Measurements from ENCODE around the gene RETREG3.
"Not testable (repeated sequence)": the region's sequence is repeated elsewhere in the genome, so short reads cannot be mapped to it uniquely, and the experiment has no call there.

The RETREG3 gene

DNA sequence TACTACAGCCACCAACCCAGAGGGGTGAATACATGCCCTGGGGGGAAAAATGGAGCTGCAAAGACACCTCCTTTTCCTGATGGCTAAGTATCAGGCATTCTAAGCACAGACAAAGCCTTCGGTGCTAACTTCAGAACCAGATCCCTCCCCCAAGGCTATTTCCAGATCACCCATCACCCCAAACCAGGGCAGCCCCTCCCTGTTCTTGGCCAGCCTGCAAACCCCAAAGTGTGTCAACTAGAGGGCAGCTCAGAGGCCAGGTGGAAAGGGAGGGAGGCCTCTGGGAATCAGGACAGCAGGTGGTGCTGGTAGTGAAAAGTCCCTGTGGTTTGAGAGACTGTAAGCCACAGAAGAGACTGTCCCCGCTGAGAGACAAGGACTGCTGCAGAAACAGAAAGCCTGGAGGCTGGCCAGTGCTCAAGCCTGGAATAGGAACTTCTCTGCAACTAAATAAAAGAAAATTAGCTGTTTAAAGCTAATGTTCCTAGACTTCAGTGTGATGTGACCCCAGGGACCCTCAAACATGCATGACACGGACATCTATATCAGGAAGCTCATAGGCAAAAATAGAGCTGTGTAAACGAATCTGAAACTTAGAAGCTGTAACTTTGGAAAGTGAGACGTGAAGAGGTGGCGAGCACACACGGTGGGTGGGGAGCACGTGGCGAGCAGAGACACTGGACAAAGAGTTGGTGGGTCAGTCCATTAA lies 9.4 kb upstream of the RETREG3 start:
- peak; percentile 89 for ATAC-seq (ENCODE audit: low read depth)
- Histone ChIP-seq H3K4me1 (ENCODE audit: insufficient read depth, poor library complexity, severe bottlenecking) (peaks cover 11% of the 10 kb centered on the region), H3K27ac (ENCODE audit: poor library complexity, severe bottlenecking) (peak overlapping the region; percentile 28), H3K4me3 (ENCODE audit: severe bottlenecking) (no peak overlapping the region), H3K9me3 (ENCODE audit: severe bottlenecking) (no peaks in the 10 kb centered on the region), H3K36me3 (ENCODE audit: low read depth) (peaks cover 15% of the 10 kb centered on the region), H3K27me3 (ENCODE audit: insufficient read depth, poor library complexity, severe bottlenecking) (no peaks in the 10 kb centered on the region)
- TF ChIP-seq, protein P1, sequence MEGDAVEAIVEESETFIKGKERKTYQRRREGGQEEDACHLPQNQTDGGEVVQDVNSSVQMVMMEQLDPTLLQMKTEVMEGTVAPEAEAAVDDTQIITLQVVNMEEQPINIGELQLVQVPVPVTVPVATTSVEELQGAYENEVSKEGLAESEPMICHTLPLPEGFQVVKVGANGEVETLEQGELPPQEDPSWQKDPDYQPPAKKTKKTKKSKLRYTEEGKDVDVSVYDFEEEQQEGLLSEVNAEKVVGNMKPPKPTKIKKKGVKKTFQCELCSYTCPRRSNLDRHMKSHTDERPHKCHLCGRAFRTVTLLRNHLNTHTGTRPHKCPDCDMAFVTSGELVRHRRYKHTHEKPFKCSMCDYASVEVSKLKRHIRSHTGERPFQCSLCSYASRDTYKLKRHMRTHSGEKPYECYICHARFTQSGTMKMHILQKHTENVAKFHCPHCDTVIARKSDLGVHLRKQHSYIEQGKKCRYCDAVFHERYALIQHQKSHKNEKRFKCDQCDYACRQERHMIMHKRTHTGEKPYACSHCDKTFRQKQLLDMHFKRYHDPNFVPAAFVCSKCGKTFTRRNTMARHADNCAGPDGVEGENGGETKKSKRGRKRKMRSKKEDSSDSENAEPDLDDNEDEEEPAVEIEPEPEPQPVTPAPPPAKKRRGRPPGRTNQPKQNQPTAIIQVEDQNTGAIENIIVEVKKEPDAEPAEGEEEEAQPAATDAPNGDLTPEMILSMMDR (IDR thresholded peaks at IDR 0.05; ENCODE audit: poor library complexity, severe bottlenecking): peak; percentile 68
- no peak for DNase-seq (ENCODE audit: low spot score)

DNA sequence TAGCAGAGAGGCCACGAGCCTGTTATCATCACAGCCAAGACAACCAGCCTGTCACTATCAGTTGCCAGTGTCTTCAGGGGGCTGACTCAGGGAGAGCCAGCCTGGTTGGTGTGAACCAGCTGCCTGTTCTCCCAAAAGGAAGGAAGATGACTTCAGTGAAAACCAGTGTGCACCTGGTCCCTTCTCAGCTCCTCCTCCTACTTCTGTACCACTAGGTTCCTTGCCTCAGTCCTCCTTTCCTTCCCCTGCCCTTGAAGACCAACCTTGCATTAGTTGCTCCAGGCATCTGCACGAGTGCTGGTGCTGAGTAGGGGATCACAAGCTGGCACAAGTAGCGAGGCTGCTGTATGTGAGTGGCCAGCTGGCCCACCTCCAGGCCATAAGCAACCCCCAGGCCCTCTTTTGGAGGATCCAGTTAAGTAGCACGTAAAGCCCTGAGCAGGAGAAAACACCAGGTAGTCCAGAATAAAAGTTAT lies 8.8 kb upstream of the RETREG3 start:
- peak overlapping the region; percentile 28 for H3K27ac ChIP-seq (ENCODE audit: poor library complexity, severe bottlenecking)
- ATAC-seq (ENCODE audit: low read depth) (peak; percentile 26), DNase-seq (ENCODE audit: low spot score) (no peak)
- peaks cover 7% of the 10 kb centered on the region for H3K4me1 ChIP-seq (ENCODE audit: insufficient read depth, poor library complexity, severe bottlenecking)
- TF ChIP-seq, protein P1 (IDR thresholded peaks at IDR 0.05; ENCODE audit: poor library complexity, severe bottlenecking): no peak
- no peak overlapping the region for H3K4me3 ChIP-seq (ENCODE audit: severe bottlenecking)
- H3K27me3 ChIP-seq (ENCODE audit: insufficient read depth, poor library complexity, severe bottlenecking): no peaks in the 10 kb centered on the region
- peaks cover 21% of the 10 kb centered on the region for H3K36me3 ChIP-seq (ENCODE audit: low read depth)
- no peaks in the 10 kb centered on the region for H3K9me3 ChIP-seq (ENCODE audit: severe bottlenecking)

- ATAC-seq (ENCODE audit: low read depth) (no peak), DNase-seq (ENCODE audit: low spot score) (no peak)
- no peaks in the 10 kb centered on the region for H3K9me3 ChIP-seq (ENCODE audit: severe bottlenecking)
- peaks cover 6% of the 10 kb centered on the region for H3K4me1 ChIP-seq (ENCODE audit: insufficient read depth, poor library complexity, severe bottlenecking)
- TF ChIP-seq, protein P1 (IDR thresholded peaks at IDR 0.05; ENCODE audit: poor library complexity, severe bottlenecking): no peak
- no peak overlapping the region for H3K27ac ChIP-seq (ENCODE audit: poor library complexity, severe bottlenecking)
- no peaks in the 10 kb centered on the region for H3K27me3 ChIP-seq (ENCODE audit: insufficient read depth, poor library complexity, severe bottlenecking)
- no peak overlapping the region for H3K4me3 ChIP-seq (ENCODE audit: severe bottlenecking)
- H3K36me3 ChIP-seq (ENCODE audit: low read depth): peaks cover 47% of the 10 kb centered on the region
Measured at GRCh38 chr17:42613699-42614295, 4.6 kb upstream of the RETREG3 start.

DNA sequence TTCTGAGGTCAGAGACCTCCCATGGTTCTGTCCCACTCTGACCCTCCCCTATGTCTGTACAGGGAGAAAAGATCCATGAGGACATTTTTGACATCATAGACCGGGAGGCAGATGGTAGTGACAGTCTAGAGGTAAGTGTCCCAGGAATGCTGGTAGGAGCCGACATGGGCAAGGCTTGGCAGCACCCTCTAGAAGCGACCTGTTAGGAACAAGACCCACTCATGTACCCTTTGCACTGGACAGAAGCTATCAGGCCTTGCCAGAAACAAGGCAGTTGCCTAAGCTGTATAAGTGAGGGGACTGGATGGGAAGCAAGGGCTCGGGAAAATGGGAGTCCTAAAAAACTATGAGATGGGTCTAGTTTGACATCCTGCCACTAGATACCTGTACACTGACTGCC lies 2.8 kb upstream of the RETREG3 start:
- ATAC-seq (ENCODE audit: low read depth) (no peak), DNase-seq (ENCODE audit: low spot score) (no peak)
- Histone ChIP-seq H3K4me1 (ENCODE audit: insufficient read depth, poor library complexity, severe bottlenecking) (peaks cover 3% of the 10 kb centered on the region), H3K27ac (ENCODE audit: poor library complexity, severe bottlenecking) (no peak overlapping the region), H3K4me3 (ENCODE audit: severe bottlenecking) (no peak overlapping the region), H3K36me3 (ENCODE audit: low read depth) (peaks cover 47% of the 10 kb centered on the region), H3K9me3 (ENCODE audit: severe bottlenecking) (no peaks in the 10 kb centered on the region), H3K27me3 (ENCODE audit: insufficient read depth, poor library complexity, severe bottlenecking) (no peaks in the 10 kb centered on the region)
- TF ChIP-seq, protein P1 (IDR thresholded peaks at IDR 0.05; ENCODE audit: poor library complexity, severe bottlenecking): no peak

GRCh38 chr17:42609814-42610801 lies 934 bp upstream of the RETREG3 start:
- H3K9me3 ChIP-seq (ENCODE audit: severe bottlenecking); DNase-seq (ENCODE audit: low spot score); H3K4me1 ChIP-seq (ENCODE audit: insufficient read depth, poor library complexity, severe bottlenecking); H3K27me3 ChIP-seq (ENCODE audit: insufficient read depth, poor library complexity, severe bottlenecking): not testable (repeated sequence)
- H3K36me3 ChIP-seq (ENCODE audit: low read depth): peaks cover 43% of the 10 kb centered on the region
- peak overlapping the region; percentile 61 for H3K4me3 ChIP-seq (ENCODE audit: severe bottlenecking)
- peak overlapping the region; percentile 77 for H3K27ac ChIP-seq (ENCODE audit: poor library complexity, severe bottlenecking)
- peak; percentile 28 for ATAC-seq (ENCODE audit: low read depth)
